Measurements from ENCODE around the gene ARFGAP2. TPM values are rescaled to one million over a fixed set of nuclear protein-coding genes. Genes with fewer than 3 reads are reported as not detected.

Gene ARFGAP2
- total RNA-seq, 1 donor from 2014 or later: 91.8 TPM

DNA sequence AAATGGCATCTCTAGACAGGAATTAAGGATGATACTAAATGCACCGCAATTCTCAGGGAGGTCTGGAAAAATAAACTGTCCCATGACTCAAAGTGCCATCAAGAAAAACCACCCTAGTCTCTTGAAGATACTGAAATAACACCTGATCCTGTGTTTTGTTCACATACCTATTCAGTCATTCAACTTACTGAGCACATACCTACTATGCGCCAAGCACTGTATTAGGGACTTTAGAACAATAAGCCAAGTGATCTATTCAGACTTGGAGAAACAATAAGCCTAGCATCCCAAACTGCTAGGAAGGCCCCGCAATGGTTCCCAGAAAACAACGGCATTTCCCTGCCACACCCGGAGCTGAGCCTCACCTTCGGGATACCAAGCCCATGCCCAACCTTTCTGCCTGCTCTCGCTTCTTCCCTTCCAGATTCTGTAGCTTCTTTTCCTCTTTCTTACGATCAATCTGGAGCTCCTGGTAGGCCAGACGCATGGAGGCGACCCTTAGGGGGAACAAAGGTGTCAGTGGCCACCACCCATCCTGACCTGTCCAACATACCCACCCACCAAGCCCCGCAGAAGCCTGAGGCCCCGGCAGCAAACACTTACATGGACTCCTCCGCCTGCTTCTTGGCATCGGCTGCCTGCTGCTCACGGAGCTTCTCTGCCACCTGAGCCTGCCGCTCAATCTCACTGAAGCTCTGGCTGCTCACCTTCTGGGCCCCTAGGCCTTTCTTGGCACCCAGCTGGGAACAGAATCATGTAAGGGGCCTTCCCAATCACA lies 5.4 kb downstream of the ARFGAP2 start:
- no peak for DNase-seq (ENCODE audit: low spot score)

DNA sequence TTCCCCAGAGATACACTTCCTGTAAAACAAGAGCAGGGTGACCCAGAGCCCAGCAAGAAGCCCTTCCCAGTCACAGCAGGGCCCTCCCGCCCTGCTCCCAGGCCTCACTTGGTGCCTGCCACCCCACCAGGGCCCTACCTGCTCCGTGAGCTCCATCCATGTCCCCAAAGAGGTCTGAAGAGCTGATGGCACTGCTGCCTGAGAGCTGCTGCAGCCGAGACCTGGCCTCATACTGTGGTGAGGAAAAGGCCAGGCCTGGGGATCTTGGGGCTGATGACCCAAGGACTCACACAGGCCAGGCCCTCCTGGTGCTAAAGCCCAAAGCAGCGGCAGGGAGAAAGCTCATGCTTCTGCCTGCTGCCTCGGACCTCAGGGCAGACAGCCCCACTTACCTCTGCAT lies 10.3 kb downstream of the ARFGAP2 start:
- DNase-seq (ENCODE audit: low spot score): no peak

DNA sequence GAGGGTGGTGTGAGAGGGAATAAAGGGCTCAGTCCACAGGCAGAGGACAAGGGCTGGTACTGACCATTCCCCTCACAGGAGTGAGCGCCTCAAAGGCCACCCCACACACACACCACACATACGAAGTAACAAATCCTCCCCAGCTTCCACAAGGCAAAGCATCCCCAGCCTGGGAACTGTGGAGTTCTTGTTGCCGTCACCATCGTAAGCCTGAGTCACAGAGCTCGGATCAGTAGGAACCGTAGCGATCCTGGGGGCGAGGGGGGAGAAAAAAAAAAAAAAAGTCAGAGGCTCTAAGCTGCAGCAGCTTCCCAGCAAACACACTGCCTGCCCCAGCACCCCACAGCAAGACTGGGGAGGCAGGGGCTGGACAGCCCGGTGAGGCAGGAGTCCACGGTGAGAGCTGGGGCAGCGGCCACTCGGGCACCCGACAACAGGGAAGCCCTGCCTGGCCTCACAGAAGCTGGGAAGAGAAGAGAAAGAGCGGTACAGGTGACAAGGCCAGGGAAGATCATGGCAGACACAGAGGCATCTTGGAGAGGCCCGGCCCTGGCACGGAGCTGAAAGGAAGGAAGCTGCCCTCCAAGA lies 11.3 kb downstream of the ARFGAP2 start:
- DNase-seq (ENCODE audit: low spot score): no peak

DNA sequence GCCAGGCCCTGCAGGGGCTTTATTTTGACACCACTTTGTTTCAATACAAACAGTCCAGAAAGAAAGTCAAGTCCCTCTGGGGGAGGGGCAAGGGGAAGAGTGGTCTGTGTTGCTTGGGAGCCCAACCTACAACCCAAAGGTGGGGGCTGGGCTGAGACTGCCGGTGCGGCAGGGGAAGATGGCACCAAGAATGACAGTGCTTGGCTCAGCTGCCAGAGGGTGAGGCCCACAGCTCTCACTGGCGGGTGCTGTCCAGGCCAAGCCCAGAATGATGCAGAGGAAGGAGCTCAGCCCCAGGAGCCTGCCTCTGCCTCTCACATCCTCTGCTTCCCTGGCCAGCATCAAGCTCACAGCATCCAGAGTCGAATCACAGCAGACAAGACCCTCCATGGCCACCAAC lies 12.4 kb downstream of the ARFGAP2 start:
- DNase-seq (ENCODE audit: low spot score): no peak

DNA sequence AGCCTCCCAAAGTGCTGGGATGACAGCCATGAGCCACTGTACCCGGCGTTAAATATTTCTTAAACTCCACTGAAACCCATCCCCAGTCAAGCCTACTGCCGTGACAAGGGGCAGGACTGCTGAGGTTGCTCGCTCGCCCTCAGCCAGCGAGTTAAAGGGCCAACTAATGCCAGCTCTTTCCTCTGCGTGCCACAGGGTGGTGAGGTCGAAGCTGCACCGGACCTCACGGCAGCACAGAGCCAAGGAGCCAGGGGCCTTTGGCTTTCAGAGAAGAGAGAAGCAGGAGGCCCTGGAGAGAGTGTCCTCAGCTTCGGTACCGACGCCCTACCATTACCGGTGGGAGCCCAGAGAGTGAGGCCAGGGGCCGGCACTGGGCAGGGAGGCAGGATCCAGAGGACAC lies 12.8 kb downstream of the ARFGAP2 start:
- no peak for DNase-seq (ENCODE audit: low spot score)

DNA sequence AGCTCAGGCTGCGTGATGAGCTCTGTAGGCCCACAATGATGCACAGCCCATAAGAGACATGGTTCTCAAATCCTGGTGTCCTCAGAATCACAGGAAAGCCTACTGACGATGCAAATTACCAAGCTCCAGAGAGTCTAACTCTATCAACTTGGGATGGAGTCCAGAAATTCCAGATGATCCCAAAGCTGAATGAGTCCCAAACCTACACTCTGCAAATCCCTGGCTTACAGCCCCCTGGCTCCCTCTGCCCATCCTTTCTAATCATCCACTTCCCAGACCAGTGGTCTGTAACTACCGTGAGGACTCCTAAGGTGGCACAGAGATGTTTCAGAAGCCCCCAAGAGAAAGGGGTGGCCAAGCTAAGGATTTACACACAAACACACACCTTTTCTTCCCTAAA lies 13.5 kb downstream of the ARFGAP2 start:
- no peak for DNase-seq (ENCODE audit: low spot score)

DNA sequence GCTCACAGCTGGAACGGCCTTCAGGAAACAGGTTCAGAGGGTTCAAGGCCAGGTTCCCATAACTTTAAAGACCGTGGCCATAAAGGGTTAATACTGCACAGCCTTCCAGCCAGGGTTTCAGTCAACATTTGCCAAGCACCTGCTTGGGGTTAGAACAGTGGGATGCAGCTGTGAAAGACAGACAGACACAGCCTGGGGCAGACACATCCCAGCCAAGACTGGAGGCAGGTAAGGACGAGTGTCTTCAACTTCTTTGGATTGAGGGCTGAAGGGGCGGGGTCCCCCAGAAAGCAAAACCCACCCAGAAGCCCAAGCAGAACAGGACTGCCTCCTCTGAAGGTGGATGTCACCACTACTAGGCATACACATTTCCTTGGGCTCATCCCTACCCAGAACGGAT lies 14.3 kb downstream of the ARFGAP2 start:
- no peak for DNase-seq (ENCODE audit: low spot score)

DNA sequence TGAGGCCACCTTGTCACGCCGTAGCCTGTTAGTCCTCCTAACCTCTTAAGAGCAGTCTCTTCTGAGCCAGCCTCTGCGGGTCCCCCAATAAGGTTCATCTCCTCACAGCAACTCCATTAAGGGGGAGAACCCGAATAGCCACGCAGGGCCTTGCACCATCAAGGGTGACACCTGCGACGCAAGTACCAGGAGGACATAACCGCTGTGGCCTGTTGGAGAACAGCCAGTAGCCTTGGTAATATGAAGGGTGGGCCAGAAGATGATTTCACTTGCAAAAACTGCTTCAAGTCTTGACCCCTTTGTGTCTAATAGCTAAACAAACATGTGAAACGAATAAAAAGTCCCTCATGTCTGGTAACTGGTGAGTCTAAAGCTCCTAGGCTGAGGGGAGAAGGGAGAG lies 14.8 kb downstream of the ARFGAP2 start:
- no peak for DNase-seq (ENCODE audit: low spot score)

DNA sequence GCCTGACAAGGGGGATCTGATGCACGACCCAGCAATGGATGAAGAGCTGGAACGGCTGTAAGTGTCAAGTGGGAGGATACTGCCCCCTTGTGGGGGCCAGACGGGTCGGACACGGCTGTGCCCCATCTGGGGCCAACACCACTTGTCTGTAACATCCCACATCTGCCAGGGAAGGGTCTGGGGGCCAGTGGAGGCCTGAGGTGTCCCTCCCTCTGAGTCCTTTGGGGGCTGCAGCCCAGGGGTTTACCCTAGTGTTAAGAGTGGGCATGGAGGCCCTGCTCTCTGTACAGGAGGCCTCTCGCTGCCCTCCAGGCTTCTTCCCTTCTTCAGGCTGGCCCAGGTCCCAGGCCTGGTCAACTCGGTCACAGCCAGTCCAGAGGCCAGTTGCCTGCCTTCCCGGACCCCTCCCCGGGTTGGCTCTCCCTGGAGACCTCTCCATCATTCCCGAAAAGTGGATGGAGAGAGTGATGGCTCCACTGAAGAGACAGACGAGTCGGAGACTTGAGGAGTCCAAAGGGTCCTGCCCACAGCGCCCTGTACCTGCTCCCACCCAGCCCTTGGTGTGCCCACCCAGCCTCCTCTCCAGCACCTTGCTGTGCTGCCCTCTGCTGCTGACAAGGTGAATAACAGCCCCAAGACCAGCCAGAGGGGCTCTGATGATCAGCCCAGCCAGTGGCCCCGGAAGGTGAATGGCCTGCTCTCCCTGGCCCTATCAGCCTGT lies 15.4 kb downstream of the ARFGAP2 start:
- peak; percentile 61 for DNase-seq (ENCODE audit: low spot score)

DNA sequence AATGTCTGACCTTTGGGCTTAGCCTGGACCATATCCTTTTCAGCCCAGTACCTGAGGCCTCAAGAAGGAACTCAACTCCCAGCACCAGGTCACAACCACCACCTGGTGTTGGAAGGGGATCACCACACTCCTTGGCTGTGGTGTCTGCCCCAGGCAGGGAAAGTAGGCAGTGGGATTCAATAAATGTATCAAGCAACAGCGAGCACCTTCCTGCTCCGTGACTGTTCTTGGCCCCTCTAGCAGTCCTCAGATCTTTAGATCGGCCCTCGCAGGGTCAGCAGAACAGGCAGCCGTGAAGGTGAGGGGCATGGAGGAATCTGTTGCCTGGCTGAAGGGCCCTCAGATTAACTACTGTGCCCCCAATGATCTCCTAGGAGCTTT lies 15.9 kb downstream of the ARFGAP2 start:
- no peak for DNase-seq (ENCODE audit: low spot score)

DNA sequence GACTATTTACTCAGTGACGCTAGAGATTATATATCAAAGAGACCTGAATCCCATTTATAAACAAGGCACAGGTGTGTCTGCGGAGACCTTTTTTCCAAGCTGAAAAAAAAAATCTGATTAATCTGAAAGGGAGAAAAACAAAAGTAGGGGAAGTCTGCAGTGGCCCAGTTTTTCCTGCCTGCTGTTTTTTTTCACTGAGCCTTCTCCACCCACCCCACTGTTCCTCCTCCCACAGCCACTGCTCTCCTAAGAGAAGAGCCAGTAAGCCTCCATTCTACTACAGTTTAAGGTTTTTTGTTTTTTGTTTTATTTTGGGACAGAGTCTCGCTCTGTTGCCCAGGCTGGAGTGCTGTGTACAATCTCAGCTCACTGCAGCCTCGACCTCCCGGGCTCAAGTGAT lies 18.4 kb downstream of the ARFGAP2 start:
- no peak for DNase-seq (ENCODE audit: low spot score)

DNA sequence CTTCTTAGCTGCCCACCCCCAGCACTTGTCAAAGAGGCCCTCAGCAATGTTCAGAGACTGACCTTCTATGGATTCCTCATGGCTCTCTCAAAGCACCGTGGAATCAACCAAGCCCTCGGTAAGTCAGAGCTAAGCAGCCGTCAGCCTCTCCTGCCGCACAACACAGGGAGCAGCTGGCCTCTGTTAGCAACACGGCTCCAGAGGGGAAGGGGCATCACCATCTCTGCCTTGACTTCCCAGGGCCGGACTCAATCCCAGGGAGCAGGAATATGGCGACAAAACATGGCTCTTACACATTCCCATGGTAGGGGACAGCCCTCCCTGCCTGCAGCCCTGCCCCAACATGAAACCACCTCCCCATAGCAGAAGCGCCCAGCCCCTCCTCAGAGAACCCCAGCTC lies 18.9 kb downstream of the ARFGAP2 start:
- no peak for DNase-seq (ENCODE audit: low spot score)

DNA sequence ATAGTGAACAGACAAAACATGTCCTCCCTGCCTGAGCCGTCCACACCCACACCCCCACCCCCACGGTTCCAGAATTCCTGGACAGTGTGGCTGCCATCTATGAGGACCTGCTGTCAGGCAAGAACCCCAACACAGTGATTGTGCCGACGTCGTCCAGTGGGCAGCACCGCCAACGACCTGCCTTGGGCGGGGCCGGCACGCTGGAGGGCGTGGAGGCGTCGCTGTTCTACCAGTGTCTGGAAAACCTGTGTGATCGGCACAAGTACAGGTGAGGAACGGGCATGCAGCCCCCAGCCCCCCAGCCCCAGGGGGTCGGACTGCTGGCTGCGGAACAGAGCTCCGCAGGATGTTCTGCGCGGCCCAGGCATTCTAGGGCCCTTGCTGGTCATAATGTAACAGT lies 19.7 kb downstream of the ARFGAP2 start:
- DNase-seq (ENCODE audit: low spot score): no peak

DNA sequence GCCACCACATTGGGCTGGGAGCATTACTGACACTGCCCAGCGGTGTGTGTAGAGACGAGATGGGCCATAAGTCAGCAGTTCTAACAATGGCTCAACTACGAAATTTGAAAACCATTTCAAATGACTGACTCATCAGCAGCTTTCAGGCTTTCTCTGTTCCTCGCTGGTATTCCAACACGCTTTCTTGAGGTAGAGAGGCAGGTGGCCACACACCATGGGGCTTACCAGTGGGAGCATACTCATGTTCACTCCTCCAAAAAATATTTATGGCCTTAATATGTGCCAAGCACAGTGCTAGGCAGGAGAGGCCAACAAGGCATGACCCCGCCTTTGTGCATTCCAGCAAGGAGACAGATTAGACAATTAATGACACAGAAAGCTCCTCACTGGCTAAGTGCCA lies 20.3 kb downstream of the ARFGAP2 start:
- no peak for DNase-seq (ENCODE audit: low spot score)

DNA sequence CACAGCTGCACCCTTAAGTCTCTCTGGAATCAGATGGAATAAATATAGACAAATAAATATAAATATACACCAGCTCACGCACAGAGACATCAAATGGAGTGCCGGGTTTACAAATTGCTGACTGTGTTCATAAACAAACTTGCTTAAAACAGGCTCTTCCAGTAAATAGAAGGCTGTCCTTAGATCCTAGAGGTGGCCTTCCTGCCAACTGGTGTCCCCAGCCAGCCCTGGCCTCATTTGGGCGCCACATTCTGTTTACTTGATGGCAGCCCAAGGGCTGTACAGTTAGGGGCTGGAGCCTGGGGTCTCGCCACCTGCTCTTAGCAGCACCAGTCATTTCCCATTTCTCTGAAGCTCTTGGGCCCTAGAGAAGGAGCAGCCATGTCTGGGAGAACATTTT lies 20.8 kb downstream of the ARFGAP2 start:
- DNase-seq (ENCODE audit: low spot score): no peak

DNA sequence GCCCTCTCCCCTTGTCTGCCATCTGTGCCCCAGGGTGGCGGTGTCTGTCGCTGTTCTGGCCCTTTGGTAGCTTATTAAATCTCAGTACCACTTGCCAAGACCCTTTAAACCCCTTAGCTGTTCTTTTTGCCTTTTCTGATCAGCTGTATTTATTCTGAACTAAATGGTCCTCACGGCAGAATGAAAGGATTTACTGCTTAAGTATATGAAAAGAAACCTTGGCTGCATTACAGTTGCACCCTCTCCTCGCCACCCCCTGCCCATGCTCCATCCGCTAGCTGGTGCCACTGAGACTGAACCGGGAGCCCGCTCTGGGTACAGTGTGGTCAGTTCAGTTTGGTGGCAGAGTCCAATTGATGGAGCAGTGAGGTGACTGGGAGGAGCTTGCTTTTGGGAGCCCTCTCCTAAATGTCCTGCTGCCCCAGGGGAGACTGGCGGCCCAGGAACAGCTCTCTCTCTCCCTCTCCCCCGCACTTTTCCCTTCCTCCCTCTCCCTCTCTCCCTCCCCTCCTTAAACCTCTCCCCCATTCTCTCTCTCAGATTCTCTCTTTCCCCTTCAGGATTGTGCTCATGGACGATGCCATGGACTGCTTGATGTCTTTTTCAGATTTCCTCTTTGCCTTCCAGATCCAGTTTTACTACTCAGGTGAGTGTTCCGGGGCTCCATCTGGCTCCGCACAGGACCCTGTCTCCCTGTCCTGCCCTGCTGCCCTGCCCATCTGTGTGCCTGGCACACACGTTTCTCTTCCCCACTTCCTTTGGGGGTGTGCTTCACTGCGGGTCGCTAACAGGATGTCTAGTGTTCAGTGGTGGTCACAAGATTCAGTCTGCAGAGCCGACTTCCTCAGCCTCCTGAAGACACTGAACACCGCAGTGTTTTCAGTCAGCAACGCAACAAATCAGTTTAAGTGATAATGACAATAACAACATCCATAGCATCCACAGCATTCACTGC lies 21.8 kb downstream of the ARFGAP2 start:
- no peak for DNase-seq (ENCODE audit: low spot score)

DNA sequence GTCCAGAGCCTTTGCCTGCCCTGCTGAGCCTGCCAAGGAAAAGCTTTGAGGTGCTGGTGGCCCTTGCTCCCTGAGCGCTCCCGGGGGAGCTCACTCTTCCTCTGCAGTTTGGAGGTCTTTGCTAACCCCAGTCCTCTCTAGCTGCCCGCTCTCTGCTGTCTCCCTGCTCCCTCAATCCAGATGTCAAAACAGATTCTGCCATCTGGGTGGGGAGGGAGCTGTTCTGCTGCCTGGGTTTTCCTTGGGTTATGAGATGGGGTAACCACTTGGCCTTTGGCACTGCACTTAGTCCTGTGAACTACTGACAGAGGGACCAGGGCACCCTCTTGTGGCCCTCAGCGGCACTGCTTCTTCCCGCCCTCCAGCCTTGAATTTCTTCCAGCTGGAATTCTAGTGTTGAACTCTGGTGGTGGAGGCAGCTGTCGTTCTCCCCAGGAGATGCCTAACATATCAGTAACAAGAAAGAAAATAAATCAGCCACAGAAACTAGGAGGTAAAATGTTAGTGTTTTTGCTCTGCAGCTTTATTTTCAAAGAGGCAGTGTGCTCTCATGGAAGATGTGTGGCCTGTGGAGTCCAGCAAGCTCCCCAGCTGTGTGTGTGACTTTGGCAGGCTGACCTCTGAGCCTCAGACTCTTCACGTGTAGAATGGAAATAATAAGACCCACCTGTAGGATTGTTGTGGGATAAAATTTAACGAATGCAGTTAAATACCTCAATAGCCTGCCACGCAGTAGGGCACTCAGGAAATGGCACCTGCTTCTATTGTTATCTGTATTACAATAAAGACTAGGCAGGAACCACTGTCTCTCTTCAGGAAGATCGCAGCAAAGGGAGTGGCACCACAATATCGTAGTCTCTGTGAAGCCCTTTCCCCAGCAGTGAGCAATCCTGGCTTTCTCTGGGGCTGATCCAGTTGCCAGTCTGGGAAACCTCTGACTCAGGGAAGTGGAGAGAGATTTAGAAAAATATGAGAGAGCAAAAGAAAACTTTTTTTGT lies 23.4 kb downstream of the ARFGAP2 start:
- peak; percentile 78 for DNase-seq (ENCODE audit: low spot score)

DNA sequence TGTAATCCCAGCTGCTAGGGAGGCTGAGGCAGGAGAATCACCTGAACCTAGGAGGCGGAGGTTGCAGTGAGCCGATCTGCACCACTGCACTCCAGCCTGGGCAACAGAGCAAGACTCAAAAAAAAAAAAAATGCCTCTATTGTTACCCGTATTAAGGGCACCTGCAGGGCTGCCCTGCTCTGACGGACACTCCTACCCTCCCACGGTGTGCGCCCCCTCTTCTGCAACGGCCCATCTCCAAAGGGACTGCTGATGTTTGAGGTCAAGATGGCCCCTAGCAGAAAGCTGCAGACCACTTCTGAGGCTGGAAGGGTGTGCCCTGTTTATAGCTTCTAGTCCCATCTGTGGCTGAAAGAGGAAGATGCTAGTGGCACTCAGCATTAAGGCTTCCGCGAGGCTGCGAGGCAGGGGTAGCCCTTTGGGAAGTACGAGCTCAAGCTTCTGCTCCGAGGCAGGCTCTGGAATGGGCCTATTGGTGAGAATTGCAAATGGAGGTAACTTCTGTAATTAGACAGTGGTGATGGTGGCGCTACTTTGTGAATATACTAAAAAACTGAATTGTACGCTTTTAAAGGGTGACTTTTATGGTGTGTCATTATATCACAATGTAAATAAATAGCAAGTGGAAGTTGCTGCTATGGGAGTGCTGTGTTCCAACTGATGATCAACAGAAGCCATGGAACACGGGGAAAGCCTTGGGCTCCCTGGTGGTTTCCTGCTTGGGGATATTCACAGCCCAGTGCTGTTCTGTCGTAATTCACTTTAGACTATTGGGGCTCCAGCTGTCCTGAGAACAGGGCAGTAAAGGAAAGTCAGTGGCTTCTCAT lies 24.3 kb downstream of the ARFGAP2 start:
- no peak for DNase-seq (ENCODE audit: low spot score)

DNA sequence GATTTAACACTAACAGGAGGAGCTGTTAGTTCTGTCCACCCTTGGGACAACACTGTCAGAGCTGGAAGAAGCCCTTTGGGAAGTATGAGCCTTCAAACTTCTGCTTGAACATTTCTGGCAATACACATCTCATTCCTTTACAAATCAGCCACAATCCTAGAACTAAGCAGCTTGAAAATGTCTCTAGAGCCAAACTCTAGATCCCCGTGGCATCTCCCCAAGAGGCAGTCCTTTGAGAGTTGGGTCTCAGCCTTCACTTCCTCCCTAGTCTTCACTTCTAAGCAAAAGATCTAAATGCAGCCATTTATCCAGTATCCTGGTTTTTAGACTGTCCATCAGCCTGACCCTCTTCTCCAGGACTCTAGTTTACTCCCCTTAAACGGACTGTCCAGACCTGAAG lies 26.9 kb downstream of the ARFGAP2 start:
- no peak for DNase-seq (ENCODE audit: low spot score)

Measured in mucosa of gallbladder (tissue), 1 donor.